ENCODE results near the gene FDX2.

FDX2 gene

GRCh38 chr19:10332965-10333757 lies 17.3 kb upstream of the FDX2 start, which contains the start of gene RAVER1:
RAVER1 (minus strand) TSS chr19:10333529; CDS start chr19:10333507, 22 bp downstream.
- peak; percentile 100 for DNase-seq

GRCh38 chr19:10332158-10332964 lies 16.5 kb upstream of the FDX2 start:
- no peak for DNase-seq

DNA sequence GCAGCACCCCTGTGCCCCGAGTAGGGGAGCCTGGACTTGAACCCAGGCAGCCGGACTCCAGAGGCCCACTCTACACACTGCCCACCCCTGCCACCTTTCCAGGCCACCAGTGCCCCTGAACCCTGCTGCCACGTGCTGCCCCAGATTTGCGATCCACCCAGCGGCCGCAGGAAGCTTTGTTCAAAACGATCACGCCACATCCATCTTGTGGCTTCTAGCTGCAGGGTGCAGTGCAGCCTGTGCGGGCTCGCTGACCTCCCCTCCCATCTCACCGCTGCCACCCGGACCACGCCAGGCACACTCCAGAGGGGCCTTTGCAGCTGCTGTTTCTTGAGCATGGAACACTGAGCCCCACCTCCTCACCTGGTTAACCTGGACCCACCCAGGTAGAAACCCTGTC lies 13.7 kb upstream of the FDX2 start:
- DNase-seq: no peak

GRCh38 chr19:10328558-10329429 lies 13.0 kb upstream of the FDX2 start:
- no peak for DNase-seq

- no peak for DNase-seq
Observed at GRCh38 chr19:10327793-10328192, 12.0 kb upstream of the FDX2 start.

DNA sequence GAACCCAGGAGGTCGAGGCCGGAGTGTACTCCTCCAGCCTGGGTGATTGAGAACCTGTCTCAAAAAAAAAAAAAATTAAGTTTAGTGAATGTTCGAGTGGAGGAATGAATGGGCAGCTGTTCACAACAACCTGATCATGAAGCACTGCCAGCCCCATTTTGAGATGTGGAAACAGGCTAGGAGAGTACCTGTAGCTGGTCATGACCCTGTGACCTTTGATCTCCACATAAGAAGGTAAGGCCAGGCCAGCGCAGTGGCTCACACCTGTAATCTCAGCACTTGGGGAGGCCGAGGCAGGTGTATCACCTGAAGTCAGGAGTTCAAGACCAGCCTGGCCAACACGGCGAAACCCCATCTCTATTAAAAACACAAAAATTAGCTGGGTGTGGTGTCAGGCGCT lies 9.9 kb upstream of the FDX2 start:
- no peak for DNase-seq

DNA sequence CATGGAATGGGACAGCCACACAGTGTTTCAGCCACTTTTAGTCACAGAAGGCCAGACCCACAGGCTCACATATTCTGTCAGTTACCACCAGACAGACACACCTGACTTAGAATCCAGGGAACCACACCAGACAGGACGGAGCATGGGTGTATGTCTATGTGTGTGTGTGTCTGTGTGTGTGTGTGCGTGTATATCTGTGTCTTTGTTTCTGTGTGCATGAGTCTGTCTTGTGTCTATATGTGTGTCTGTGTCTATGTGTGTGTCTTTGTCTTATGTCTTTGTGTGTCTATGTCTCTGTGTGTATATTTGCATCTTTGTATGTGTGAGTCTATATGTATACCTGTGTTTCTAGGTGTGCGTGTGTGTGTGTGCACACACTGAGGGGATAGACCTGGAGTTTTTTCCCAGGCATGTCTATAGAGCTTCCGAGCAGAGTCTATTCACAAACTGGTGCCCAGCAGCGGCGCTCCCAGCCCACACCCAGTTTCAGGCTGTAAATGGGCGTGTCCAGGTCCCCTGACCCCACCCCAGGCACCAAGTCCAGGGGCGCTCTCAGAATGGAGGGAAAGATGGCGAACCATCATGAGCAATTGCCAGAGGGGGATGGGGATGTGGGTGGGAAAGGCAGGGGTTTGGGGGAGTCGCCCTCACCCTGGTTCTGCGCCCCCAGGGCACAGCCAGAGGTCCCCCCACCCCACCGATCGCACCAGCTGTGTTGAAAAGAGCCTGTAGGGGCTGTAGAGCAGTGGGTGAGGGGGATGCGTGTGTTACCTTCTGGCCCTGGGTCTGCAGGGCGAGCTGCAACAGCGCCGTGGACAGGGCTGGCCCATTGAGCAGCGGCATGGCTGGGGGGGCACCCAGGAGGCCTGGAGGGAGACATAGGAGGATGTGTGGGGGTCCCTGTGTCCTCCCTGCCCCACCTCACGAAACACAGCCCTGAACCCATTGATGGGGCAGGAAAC lies 6.3 kb upstream of the FDX2 start:
- DNase-seq: no peak

- DNase-seq: no peak
Observed at GRCh38 chr19:10321417-10321797, 5.6 kb upstream of the FDX2 start.

- no peak for DNase-seq
Observed at GRCh38 chr19:10320602-10321416, 5.0 kb upstream of the FDX2 start.

GRCh38 chr19:10318807-10319682 lies 3.2 kb upstream of the FDX2 start:
- no peak for DNase-seq

GRCh38 chr19:10317857-10318462 lies 2.1 kb upstream of the FDX2 start:
- no peak for DNase-seq

DNA sequence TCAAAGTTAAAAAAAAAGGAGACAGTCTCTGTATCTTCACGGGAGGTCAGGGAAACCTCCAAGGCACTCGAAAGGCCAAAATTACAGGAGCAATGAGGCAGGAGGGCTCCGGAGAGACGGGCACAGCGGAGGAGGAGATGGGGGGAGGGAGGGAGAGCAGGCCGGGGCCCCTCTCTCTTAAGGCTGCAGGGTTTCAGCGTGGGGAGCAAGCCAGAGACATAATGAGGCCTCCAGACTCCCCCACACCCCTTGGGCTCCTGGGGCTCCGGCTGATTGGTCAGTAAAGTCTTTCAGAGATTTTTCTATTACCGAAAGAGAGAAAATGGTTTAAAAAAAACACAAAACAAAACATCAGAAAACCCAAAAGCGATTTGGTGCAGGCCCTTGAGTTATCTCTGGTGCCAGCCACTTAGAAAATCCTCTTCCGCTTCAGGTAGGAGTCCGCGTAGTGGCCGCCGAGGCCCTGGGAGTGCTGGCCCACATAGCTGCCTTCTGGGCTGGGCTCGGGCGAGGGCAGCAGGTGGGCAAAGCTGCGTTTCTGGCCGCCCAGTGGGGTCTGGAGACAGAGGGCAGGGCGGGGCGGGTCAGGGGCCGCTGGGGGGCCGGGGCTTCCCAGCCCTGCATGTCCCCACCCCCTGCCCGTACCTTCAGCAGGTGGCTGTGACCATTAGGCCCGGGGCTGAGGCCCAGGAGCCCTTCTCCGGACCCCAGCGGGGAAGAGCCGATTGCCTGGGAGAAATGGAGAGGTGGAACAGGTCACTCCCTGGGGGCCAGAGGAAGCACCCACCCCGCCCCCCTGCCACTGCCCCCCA lies 1.4 kb upstream of the FDX2 start:
- DNase-seq: no peak

- peak; percentile 86 for DNase-seq
Observed at GRCh38 chr19:10316229-10317044, 622 bp upstream of the FDX2 start.

DNA sequence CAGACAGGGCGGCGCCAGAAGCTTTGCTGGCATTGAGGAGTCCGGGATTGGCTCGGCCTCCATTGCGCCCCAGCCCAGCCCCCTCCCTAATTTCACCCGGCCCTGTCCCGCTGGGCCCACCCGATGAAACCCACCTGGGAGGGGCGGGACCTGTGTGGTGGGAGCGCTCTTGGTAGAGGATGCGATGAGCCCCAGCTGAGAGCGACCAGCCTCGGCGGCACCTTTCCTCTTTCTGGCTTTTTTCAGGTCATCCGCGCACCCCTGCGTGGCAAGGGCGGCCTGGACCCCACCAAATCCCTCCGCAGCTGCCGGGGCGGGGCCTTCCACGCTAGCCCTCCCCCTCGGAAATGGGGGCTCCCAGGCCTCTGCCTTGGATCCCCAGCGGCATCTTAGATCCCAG lies 6.4 kb downstream of the FDX2 start, which contains the start of gene ZGLP1:
TSS of gene ZGLP1 (minus strand) at position 393 of the 400 bp plus-strand sequence.
- no peak for DNase-seq

- DNase-seq: no peak
Observed at GRCh38 chr19:10306327-10306726, 9.5 kb downstream of the FDX2 start.

- DNase-seq: no peak
Observed at GRCh38 chr19:10305139-10305806, 10.5 kb downstream of the FDX2 start.
